Neural progenitor cell (in vitro differentiated cells): ENCODE results near the gene RAB15. TPM values are rescaled to one million over a fixed set of nuclear protein-coding genes. Genes with fewer than 3 reads are reported as not detected.
A peak's percentile ranks its signal among the peaks of the same experiment; 100 is the strongest.

Experiments
- DNase-seq: peaks from one replicate; pipeline ENCODE4 v3.0.0-alpha.2; 2016; ENCODE audit warnings: low spot score
- H2AFZ ChIP-seq: fragments of 200-600 bp; sonication (generic); replicated peaks from 2 replicates; pipeline ENCODE4 v1.6.1; 2016; ENCODE audit warnings: antibody characterized with exemption
- H3F3A ChIP-seq: fragments of 200-600 bp; sonication (generic); 2 replicates; pipeline ENCODE4 v1.6.1; 2016; ENCODE audit warnings: antibody characterized with exemption, low read depth
- H3K27ac ChIP-seq: fragments of 200-600 bp; sonication (generic); 2 replicates; pipeline ENCODE4 v1.5.1; 2016; ENCODE audit warnings: mild to moderate bottlenecking
- H3K27me3 ChIP-seq: fragments of 200-600 bp; sonication (generic); 2 replicates; pipeline ENCODE4 v1.6.1; 2016; ENCODE audit warnings: mild to moderate bottlenecking, moderate library complexity
- H3K36me3 ChIP-seq: fragments of 200-600 bp; sonication (generic); 2 replicates; pipeline ENCODE4 v1.5.1; 2016
- H3K4me1 ChIP-seq: fragments of 200-600 bp; sonication (generic); 2 replicates; pipeline ENCODE4 v1.6.1; 2016; ENCODE audit warnings: mixed run types
- H3K4me2 ChIP-seq: fragments of 200-600 bp; sonication (generic); 2 replicates; pipeline ENCODE4 v1.6.1; 2016
- H3K4me3 ChIP-seq: fragments of 200-600 bp; sonication (generic); 2 replicates; pipeline ENCODE4 v1.5.1; 2016
- H3K79me2 ChIP-seq: fragments of 200-600 bp; sonication (generic); 2 replicates; pipeline ENCODE4 v1.6.1; 2016; ENCODE audit warnings: low read depth
- H3K9ac ChIP-seq: fragments of 200-600 bp; sonication (generic); 2 replicates; pipeline ENCODE4 v1.6.1; 2016
- H3K9me3 ChIP-seq: fragments of 200-600 bp; sonication (generic); 2 replicates; pipeline ENCODE4 v1.5.1; 2016; ENCODE audit warnings: low read depth
- H4K20me1 ChIP-seq: fragments of 200-600 bp; sonication (generic); 2 replicates; pipeline ENCODE4 v1.6.1; 2016; ENCODE audit warnings: low read depth
- H3K27ac Mint-ChIP-seq: 3 replicates; pipeline ENCODE4 v1.8.0; 2021; ENCODE audit warnings: mixed read lengths
- H3K27me3 Mint-ChIP-seq: 2 replicates; pipeline ENCODE4 v1.8.0; 2022; ENCODE audit warnings: low read depth, mild to moderate bottlenecking, inconsistent platforms, moderate library complexity, mixed read lengths; ENCODE audit not compliant: insufficient read depth
- H3K36me3 Mint-ChIP-seq: 3 replicates; pipeline ENCODE4 v1.8.0; 2021; ENCODE audit warnings: mixed read lengths
- H3K4me1 Mint-ChIP-seq: 3 replicates; pipeline ENCODE4 v1.8.0; 2021; ENCODE audit warnings: mixed read lengths
- H3K4me3 Mint-ChIP-seq: 3 replicates; pipeline ENCODE4 v1.8.0; 2021; ENCODE audit warnings: mild to moderate bottlenecking, moderate library complexity, mixed read lengths
- H3K9me3 Mint-ChIP-seq: 3 replicates; pipeline ENCODE4 v1.8.0; 2020; ENCODE audit warnings: mixed read lengths
- CTCF ChIP-seq: fragments of 200-600 bp; sonication (generic); IDR thresholded peaks from 2 replicates; pipeline ENCODE4 v1.5.1; 2017; ENCODE audit warnings: antibody characterized with exemption, mild to moderate bottlenecking
- EZH2 ChIP-seq: fragments of 200-600 bp; sonication (generic); IDR thresholded peaks from 2 replicates; pipeline ENCODE4 v1.6.1; 2017; ENCODE audit warnings: antibody characterized with exemption, mild to moderate bottlenecking, moderate library complexity
- EZH2phosphoT487 ChIP-seq: fragments of 200-600 bp; sonication (generic); IDR thresholded peaks from 2 replicates; pipeline ENCODE4 v1.6.1; 2017; ENCODE audit warnings: antibody characterized with exemption
- total RNA-seq: library from RNA; depleted of rRNA; stranded (reverse); fragments of >200 nt; gene quantifications from 2 replicates; pipeline ENCODE4 v1.2.3, GENCODE V29; 2015; ENCODE audit warnings: low replicate concordance

Gene RAB15
- total RNA-seq, 1 donor from 2014 or later, result 12.2 TPM

GRCh38 chr14:64971491-64971942 is 619 bp downstream of the RAB15 start:
- Histone ChIP-seq H2AFZ (peak overlapping the region; percentile 88), H3K4me1 (peaks cover 33% of the 10 kb centered on the region), H4K20me1 (peaks cover 10% of the 10 kb centered on the region), H3K27ac (no peak overlapping the region), H3K9me3 (no peaks in the 10 kb centered on the region), H3K36me3 (no peaks in the 10 kb centered on the region), H3K4me2 (peak overlapping the region; percentile 92), H3K9ac (no peak overlapping the region), H3K4me3 (peak overlapping the region; percentile 95), H3F3A (peaks cover 26% of the 10 kb centered on the region), H3K27me3 (peaks cover 32% of the 10 kb centered on the region), H3K79me2 (no peaks in the 10 kb centered on the region)
- H3K36me3 Mint-ChIP-seq, result no peaks in the 10 kb centered on the region
- DNase-seq, result no peak
- H3K4me1 Mint-ChIP-seq, result peaks cover 18% of the 10 kb centered on the region
- H3K27ac Mint-ChIP-seq, result no peak overlapping the region
- peak overlapping the region; percentile 85 for H3K4me3 Mint-ChIP-seq
- TF ChIP-seq EZH2 (peak; percentile 37), EZH2phosphoT487 (no peak), CTCF (no peak)
- H3K27me3 Mint-ChIP-seq, result no peaks in the 10 kb centered on the region
- no peaks in the 10 kb centered on the region for H3K9me3 Mint-ChIP-seq

- Mint-ChIP-seq H3K27me3 (no peaks in the 10 kb centered on the region), H3K4me1 (peaks cover 18% of the 10 kb centered on the region), H3K27ac (no peak overlapping the region), H3K9me3 (no peaks in the 10 kb centered on the region), H3K4me3 (peak overlapping the region; percentile 85), H3K36me3 (no peaks in the 10 kb centered on the region)
- Histone ChIP-seq H3K9me3 (no peaks in the 10 kb centered on the region), H3K4me3 (peak overlapping the region; percentile 95), H3K27me3 (peaks cover 32% of the 10 kb centered on the region), H3F3A (peaks cover 26% of the 10 kb centered on the region), H3K9ac (no peak overlapping the region), H4K20me1 (peaks cover 10% of the 10 kb centered on the region), H3K4me2 (peak overlapping the region; percentile 92), H3K36me3 (no peaks in the 10 kb centered on the region), H3K27ac (no peak overlapping the region), H3K4me1 (peaks cover 33% of the 10 kb centered on the region), H2AFZ (no peak overlapping the region), H3K79me2 (no peaks in the 10 kb centered on the region)
- DNase-seq, result no peak
- no peak for TF ChIP-seq EZH2phosphoT487
- no peak for TF ChIP-seq CTCF
- TF ChIP-seq EZH2, result no peak
Measured at GRCh38 chr14:64970776-64971477, 1.2 kb downstream of the RAB15 start.

GRCh38 chr14:64970041-64970440 is 2.1 kb downstream of the RAB15 start:
- peaks cover 21% of the 10 kb centered on the region for H3F3A ChIP-seq
- H3K36me3 ChIP-seq, result no peaks in the 10 kb centered on the region
- no peak overlapping the region for H3K27ac ChIP-seq
- DNase-seq, result no peak
- H3K4me3 ChIP-seq, result no peak overlapping the region
- no peaks in the 10 kb centered on the region for H3K27me3 Mint-ChIP-seq
- no peak overlapping the region for H3K4me2 ChIP-seq
- H3K79me2 ChIP-seq, result no peaks in the 10 kb centered on the region
- no peaks in the 10 kb centered on the region for H3K9me3 ChIP-seq
- no peaks in the 10 kb centered on the region for H3K36me3 Mint-ChIP-seq
- H2AFZ ChIP-seq, result no peak overlapping the region
- H3K27ac Mint-ChIP-seq, result peak overlapping the region; percentile 62
- H3K4me1 Mint-ChIP-seq, result peaks cover 18% of the 10 kb centered on the region
- H3K9ac ChIP-seq, result no peak overlapping the region
- peaks cover 33% of the 10 kb centered on the region for H3K4me1 ChIP-seq
- peaks cover 10% of the 10 kb centered on the region for H4K20me1 ChIP-seq
- H3K27me3 ChIP-seq, result peaks cover 32% of the 10 kb centered on the region
- TF ChIP-seq EZH2, result no peak
- no peak for TF ChIP-seq EZH2phosphoT487
- no peak for TF ChIP-seq CTCF
- H3K9me3 Mint-ChIP-seq, result no peaks in the 10 kb centered on the region
- H3K4me3 Mint-ChIP-seq, result peak overlapping the region; percentile 85
